Activated CD8-positive, alpha-beta memory T cell treated with anti-CD3 and anti-CD28 coated beads for 36 hours (primary cell): ENCODE data around the gene EIF2B2. TPM values are rescaled to one million over a fixed set of nuclear protein-coding genes. Genes with fewer than 3 reads are reported as not detected.

Experiments
- CTCF ChIA-PET: fragments of 350-600 bp; sonication (Branson Sonifier 250); formaldehyde crosslinking; loops from one replicate; lab custom pipeline; 2021; ENCODE audit warnings: antibody characterized with exemption; lab: Charles Lee
- POLR2A ChIA-PET: fragments of 350-600 bp; sonication (Branson Sonifier 250); formaldehyde crosslinking; loops from one replicate; lab custom pipeline; 2021; ENCODE audit warnings: antibody characterized with exemption; lab: Charles Lee
- total RNA-seq, 2 experiments: library from RNA; stranded (reverse); gene quantifications; one replicate each; pipeline ENCODE4 v1.2.3, GENCODE V29; 2021

EIF2B2 gene
- total RNA-seq, 2 experiments from 2014 or later, result 62.6 to 64.1 TPM

DNA sequence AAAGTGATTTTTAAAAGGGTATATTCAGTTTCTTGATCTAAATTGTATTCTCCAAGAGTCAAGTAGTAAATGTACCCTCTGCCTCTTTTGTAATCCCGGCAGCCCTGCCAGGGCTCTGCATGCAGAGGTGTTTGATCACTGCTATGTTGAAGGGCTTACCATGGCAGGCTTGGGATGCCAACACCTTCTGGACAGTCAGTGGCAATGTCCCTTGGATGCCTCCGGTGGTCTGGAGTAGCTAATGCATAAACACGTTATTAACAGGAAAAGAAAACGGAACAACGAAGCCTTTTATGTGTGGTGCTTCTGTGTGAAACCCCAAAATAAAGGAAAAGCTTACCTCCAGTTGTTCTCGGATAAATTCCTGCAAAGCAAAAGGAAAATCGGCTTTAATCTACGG is 19.9 kb downstream of the EIF2B2 start:
- CTCF ChIA-PET, result interaction anchor here (0.6 to 1.5 kb wide), 2 partner anchors 29 to 124 kb away, joined by 3 to 4 read pairs; partner anchors contain the start of gene MLH3
- POLR2A ChIA-PET, result no interaction called here

DNA sequence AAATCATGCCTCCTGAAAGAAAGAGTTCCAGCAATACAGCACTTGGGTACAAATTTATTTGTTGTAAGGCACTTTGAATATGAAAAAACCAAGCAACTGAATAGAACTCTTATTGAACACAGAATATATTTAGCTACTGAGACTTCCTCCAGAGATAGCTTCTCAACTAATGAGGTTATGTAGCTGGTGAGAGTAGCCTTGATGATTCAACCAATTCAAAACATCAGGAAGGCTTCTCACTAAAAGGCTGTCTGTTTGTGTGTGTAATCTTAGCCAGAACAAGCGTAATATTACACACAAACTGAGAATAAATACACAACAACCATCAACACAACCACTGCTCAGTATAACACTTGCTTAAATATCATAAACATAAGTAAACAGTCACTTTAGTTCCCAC is 20.4 kb downstream of the EIF2B2 start:
- CTCF ChIA-PET, result interaction anchor here (0.6 to 1.5 kb wide), 3 partner anchors 28 to 124 kb away, joined by 3 to 4 read pairs (median 3); partner anchors contain the start of gene MLH3
- POLR2A ChIA-PET, result no interaction called here

DNA sequence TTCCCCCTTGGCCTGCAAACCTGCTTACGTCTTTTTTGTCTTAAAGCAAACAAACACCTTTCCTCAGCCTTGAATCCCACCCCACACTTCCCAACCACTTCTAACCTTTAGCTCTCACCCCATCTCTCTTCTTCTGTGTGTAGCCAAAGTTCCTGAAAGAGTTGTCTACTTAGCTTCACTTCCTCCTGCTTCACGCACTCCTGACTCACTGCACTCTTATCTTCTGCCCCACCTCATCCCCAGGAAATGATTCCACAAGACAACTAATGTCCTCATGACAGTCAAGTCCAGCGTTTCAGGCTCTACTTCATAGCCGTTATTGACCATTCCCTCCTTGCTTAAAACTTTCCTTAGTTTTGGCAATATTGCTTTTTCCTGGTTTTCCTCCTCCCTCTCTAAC is 22.4 kb downstream of the EIF2B2 start:
- CTCF ChIA-PET, result no interaction called here
- POLR2A ChIA-PET, result no interaction called here

DNA sequence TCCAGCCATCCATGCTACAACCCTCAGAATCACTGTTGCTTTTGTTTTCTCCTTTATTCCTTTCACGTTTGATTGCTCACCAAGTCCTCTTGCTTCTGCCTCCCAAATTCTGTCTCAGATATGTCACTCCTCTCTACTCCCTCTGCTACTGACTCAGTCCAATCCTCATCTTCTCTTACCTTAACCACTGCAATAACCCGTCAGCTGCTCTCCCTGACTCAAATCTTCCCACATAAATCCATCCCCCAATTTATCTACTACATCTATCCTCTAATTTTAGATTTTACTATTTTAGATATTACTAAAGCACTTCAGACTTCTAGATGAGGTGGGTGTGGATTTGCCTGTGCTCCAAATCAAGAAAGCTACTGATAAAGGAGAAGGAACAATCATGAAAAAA is 23.2 kb downstream of the EIF2B2 start:
- POLR2A ChIA-PET, result no interaction called here
- CTCF ChIA-PET, result no interaction called here

DNA sequence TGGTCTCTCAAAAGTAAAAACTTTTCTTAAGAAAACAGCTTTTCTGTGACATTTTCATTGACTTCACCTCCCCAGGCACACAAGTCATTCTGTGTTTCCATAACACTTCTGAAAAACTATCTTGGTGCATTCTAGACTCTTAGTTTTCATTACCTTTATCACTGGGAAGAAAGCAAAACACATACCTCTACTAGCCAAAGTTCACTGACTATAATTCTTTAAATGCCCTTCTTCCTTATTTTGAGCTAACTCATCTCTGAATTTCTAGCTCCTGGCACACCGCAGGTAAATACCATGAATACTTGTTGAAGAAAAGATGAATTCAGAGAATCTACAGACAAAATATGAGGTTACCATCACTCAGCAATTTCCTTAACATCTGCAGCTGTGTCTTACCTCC is 27.4 kb downstream of the EIF2B2 start:
- ChIA-PET CTCF (interaction anchor here (1.2 kb wide), 1 partner anchor 85 kb away, joined by 3 read pairs; no protein-coding TSS in a partner anchor), POLR2A (no interaction called here)

DNA sequence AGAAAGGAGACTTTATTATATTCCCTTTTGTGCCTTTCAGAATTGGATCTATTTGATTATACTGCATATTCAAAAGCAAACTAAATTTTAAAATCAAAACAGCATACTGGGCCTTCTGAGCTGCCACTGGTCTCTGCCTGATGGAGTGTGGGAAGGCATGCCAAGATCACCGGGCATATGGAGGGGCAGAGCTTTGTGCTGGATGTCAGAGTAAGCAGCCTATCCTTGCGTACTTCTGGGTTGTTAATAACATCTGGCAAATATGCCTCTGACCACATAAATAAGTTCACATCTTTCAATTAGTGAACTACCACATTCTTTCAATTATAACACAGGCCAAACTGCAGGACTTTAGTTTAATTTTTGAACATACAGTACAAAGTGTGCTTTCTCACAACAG is 30.2 kb downstream of the EIF2B2 start:
- CTCF ChIA-PET, result no interaction called here
- POLR2A ChIA-PET, result no interaction called here

DNA sequence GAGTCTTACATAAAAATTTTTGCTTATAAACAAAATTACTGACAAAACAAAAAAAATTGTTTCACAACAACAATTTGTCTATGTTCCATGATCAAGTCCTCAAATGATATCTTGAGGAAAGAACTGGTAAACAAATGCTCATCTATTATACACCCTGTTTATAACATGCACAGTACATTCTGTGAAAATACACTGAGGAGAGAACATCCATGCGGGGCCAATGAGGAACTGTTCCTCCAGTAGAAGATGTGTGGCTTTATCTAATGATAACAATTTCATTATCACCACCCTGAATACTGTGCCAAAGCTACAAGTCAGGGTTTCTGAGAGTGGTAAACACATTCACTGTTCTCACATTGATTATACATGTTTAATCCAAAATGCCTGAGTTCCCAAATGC is 37.8 kb downstream of the EIF2B2 start:
- ChIA-PET CTCF (interaction anchor here (0.6 kb wide), 1 partner anchor 19 kb away, joined by 5 read pairs; no protein-coding TSS in a partner anchor), POLR2A (no interaction called here)

DNA sequence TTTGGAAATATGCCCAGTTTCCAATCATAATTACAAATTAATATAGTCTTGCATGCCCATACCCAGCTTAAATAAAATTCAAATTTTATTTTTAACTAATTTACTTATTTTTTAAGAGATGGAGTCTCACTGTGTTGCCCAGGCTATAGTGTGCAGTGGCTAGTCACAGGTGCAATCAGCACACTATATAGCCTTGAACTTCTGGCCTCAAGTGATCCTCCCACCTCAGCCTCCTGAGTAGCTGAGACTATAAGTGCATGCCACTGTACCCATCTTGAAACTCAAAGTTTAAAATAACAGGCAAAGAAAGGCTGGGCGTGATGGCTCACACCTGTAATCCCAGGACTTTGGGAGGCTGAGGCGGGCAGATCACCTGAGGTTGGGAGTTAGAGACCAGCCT is 38.2 kb downstream of the EIF2B2 start:
- POLR2A ChIA-PET, result no interaction called here
- CTCF ChIA-PET, result no interaction called here

DNA sequence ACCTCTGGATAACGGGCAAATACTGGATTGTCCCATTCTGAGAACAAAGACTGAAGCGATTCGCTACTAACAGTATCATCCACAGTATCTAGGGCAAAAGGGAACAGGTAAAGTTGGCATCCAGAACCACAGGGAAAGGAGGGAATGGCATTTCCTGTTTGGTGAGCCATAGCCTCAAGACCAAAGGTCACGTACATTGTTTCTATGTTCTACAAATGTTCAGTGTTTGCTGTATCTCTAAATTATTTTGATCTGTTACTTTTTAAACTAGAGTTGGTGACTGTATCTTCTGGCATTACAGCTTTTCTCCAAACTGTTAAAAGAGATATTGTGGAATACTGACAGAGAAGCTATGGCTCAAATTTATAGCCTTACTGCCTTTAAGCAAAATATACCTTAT is 38.9 kb downstream of the EIF2B2 start:
- ChIA-PET CTCF (no interaction called here), POLR2A (no interaction called here)

DNA sequence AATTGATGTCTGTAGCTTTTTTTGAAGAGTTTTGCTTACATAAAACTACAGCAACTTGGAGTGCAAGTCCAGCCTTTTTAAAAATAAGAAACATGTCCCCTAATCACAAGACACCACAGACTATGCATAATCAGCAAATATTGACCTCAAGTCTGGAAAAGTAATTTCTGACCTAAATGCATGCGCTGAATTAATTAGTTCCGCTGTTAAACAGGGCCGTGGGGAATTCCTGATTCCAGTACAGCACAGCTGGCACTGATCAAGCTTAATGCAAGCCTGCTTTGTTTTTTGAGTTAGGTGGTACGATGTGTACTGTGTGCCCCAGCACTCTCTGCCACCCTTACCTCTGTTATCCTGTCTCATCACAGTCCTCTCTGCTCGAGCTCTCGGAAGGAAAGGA is 39.3 kb downstream of the EIF2B2 start:
- POLR2A ChIA-PET, result no interaction called here
- CTCF ChIA-PET, result no interaction called here

DNA sequence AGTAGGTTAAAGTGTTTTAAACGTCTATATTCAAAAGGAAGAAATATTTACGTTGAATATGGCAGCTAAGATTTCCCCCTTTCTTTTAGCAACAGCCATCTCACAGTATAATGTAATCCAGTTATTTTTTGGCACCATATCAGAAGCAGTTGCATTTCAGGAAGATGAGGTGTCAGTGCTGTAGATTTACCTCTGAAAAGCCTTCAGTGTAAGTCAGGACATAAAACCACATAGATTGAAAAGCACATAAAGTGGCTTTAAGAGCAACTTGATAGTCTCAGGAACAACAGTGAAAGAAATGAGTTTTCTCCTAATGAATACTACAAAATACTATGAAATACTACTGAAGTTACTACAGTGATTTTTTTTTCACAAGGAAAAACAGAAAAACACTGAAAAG is 41.6 kb downstream of the EIF2B2 start:
- CTCF ChIA-PET, result interaction anchor here (1.7 kb wide), 1 partner anchor 19 kb away, joined by 4 read pairs; the partner anchor contains the start of gene ACYP1
- POLR2A ChIA-PET, result no interaction called here

DNA sequence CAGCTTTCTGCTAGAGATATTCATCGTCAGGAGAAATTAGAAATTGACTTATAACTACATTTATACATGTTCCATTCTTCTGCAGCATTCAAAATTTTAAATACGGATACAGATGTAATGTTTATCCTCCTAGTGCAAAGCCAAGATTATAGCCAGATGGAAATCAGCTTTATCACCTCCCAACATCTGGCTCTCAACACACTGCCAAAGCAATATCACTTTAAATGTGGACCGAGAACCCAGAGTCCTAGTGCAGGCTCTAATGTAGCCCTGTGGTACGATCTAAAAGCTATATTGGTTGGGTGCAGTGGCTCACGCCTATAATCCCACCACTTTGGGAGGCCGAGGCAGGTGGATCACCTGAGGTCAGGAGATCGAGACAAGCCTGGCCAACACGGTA is 42.0 kb downstream of the EIF2B2 start:
- ChIA-PET POLR2A (no interaction called here), CTCF (interaction anchor here (1.7 kb wide), 1 partner anchor 19 kb away, joined by 4 read pairs; the partner anchor contains the start of gene ACYP1)

DNA sequence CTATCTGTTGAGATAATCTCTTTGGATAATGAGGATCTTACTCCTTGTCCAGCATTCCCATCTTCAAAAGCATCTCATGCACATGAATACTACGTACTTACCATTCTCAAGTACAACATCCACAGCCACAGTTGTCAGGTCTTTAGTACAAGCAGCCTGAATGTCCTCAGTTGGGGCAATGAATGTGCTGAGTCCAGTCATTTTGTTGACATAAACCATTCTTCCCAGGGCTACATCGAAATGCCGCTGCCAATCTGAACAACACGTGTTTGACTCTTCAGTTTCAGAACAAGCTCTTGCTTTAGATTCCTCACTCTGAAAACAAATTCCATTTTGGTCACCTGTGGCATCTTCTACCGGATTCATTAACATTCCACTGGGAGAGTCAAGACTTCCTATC is 43.6 kb downstream of the EIF2B2 start:
- ChIA-PET CTCF (no interaction called here), POLR2A (no interaction called here)

DNA sequence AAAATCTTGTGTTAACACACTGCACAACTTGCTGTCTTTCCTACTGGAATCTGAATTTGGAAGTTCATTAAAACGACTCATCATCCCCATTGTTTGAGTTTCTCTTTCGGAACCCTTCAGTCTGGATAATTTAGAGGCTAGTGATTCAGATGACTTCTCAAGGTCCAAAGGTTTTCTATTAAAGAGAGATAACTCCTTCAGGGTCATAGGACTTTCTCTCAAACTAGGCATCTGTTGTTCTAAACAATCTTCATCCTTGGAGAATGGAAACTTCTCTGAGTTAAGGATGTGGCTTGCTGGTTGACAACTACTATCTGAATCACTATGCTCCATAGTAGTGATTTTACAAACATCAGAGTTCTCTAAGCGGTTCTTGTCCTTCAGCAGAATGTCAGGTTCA is 44.2 kb downstream of the EIF2B2 start:
- CTCF ChIA-PET, result no interaction called here
- POLR2A ChIA-PET, result no interaction called here

DNA sequence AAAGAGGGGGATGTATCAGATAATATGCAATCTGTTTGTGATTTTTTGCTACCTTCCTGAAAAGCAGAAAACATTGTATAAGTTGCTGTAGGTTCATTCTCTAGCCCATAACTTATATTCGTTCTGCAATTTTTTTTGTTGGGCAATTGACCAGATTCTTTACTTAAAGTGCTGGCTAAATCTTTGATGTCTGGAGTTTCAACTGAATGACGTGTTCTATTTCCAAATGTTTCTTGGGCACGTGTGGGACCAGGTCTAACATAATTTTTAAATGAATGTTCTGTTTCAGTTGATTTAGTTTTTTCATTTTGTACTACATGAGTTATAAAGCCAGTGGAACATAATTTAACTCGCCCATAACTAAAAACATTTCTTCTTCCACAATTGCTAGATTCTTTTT is 44.8 kb downstream of the EIF2B2 start:
- CTCF ChIA-PET, result no interaction called here
- POLR2A ChIA-PET, result no interaction called here

DNA sequence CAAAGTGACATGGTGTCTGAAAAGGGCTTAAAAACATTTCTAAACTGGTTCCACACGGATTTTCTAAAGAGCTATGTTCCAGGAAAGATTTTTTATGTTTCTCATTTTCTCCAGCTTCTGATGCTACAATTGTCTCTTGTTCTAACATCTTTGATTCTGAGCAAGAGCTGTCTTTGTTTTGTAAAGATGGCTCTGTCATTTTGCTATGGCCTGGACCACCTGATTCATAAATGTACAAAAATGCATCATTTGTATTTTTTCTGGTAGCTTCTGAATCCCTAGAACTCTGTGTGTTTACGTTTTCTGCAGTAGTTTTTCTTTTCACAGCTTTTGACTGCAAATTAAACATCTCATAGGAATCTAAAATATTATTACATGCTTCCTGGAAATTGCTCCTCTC is 45.4 kb downstream of the EIF2B2 start:
- POLR2A ChIA-PET, result no interaction called here
- CTCF ChIA-PET, result no interaction called here

DNA sequence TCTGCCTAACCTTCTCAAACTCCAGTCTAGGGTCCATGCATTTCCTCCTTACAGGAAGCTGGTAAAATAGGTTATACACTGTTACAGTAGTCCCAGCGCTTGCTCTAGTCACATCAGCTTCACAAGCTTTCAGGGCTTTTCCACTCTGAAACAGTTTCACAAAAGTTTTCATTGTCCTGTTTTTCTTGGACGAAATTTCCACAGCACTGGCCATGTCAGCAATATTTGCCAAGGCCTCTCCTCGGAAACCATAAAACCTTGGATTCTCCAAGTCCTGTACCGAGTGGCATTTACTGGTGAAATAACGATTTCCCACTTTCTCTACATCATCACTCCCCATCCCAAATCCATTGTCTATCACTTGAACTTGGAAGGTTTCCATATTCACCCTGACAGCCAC is 46.4 kb downstream of the EIF2B2 start:
- ChIA-PET POLR2A (interaction anchor here (1.1 kb wide), 1 partner anchor 20 kb away, joined by 3 read pairs; the partner anchor contains the start of gene ZC2HC1C), CTCF (interaction anchor here (1.6 kb wide), 1 partner anchor 104 kb away, joined by 3 read pairs; no protein-coding TSS in a partner anchor)

DNA sequence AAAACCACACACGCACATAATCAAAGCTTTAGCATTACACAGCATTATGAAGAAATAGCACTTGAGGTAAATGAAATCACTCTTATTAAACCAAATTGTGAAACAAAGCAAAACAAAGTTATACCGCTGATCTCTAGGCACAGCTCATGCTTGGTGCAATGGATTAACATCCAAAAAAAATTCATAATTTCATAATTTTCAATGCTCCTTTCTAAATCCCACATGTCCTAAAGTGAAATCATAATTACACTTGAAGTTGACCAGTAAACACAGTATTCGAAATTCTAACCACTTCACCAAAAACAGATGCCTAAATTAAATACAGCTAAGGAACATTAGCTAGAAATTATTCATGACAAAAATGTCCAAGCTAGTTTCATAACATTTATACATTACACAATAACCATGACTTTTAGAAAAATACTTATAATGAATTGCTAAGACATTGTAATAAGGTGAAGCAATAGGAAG is 47.0 kb downstream of the EIF2B2 start:
- POLR2A ChIA-PET, result interaction anchor here (1.1 to 1.3 kb wide), 2 partner anchors 16 to 20 kb away, joined by 3 read pairs; partner anchors contain the start of gene ZC2HC1C

DNA sequence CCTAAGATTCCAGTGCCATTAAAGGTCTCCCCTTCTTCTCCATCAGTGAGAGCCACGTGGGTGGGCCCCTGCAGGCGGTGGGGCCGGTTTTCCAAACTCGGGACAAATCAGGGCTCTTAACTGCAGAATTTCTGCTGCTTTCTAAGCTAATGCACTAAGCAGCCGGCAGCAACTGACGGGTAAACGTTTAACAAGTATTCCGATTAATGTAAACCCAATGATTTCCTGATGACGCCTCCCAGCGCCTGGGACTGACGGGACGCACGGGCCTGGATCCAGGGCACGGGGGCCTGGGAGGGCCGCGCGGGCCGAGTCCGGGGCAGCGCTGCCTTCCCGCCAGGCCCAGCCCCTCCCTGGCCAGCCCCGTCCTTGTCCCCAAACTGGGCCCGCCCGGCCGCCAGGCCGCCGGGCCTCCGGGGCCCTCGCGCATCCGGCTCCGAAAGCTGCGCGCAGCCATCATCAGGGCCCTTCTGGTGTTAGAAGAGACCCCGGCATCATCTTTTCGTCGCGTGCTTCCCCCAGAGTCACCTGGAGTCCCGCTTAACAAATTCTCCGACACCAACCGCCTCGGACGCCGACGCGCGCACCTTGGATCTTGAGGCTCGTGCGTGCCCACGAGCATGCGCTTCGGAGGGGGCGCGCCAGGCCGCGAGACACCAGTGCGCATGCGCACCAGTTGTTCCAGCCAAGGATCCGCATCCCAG is 48.3 kb downstream of the EIF2B2 start, which contains the start of gene MLH3:
TSS of gene MLH3 (minus strand) at position 616 of the 704 bp plus-strand sequence. CDS start 1,812 bp downstream, outside the sequence.
- CTCF ChIA-PET, result interaction anchor here (0.6 to 1.9 kb wide), 4 partner anchors 13 to 174 kb away, joined by 3 to 7 read pairs (median 4); partner anchors contain the start of genes ACYP1 and ZC2HC1C
- POLR2A ChIA-PET, result interaction anchor here (0.6 to 1.3 kb wide), 4 partner anchors 14 to 220 kb away, joined by 3 to 9 read pairs (median 4); partner anchors contain the start of genes RPS6KL1 and ZC2HC1C

More for the DNA sequence above, 47.0 kb downstream of the EIF2B2 start:
- CTCF ChIA-PET, result interaction anchor here (0.5 to 1.6 kb wide), 3 partner anchors 19 to 1999 kb away, joined by 3 to 4 read pairs (median 3); partner anchors contain the start of gene ZC2HC1C

DNA sequence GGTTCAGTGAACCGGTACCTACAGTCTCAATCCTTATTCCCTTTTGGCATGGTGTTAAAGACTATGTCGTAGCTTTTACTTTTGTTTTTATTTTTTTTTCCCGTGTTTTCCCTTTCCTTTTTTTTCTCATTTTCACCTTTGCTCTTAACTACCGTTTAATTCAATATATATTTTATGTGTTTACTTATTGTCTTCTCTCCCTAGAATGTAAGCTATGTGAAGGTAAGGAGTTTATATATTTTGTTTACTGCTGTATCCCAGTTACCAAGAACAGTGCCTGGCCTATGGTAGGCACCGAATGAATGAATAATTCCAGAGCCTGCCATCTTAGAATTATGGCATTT is 48.8 kb downstream of the EIF2B2 start:
- ChIA-PET CTCF (interaction anchor here (0.6 to 1.9 kb wide), 6 partner anchors 12 to 174 kb away, joined by 3 to 7 read pairs (median 3); partner anchors contain the start of gene ACYP1), POLR2A (interaction anchor here (1.0 to 1.3 kb wide), 2 partner anchors 18 to 129 kb away, joined by 3 to 5 read pairs; partner anchors contain the start of genes RPS6KL1 and ZC2HC1C)
